Bronchus fibroblast of lung (primary cell): ENCODE results near the gene PLAAT1. TPM values are rescaled to one million over a fixed set of nuclear protein-coding genes. Genes with fewer than 3 reads are reported as not detected.

ENCODE experiments used
- total RNA-seq: library from RNA; depleted of rRNA; stranded (reverse); fragments of >200 nt; gene quantifications from 2 replicates; pipeline ENCODE4 v1.2.3, GENCODE V29; 2015

PLAAT1 gene
- total RNA-seq: not detected in 2 replicates

GRCh38 chr3:193240850-193241706 is at the start of gene PLAAT1:
Gene PLAAT1 (plus strand): TSS chr3:193241222. CDS start chr3:193255651, 14,429 bp downstream.

Other genes starting within 250 kb of the PLAAT1 start
- gene ATP13A5, start 137.5 kb downstream of the PLAAT1 start, total RNA-seq: not detected in 2 replicates